ENCODE measurements around the gene SCGN. TPM values are rescaled to one million over a fixed set of nuclear protein-coding genes. Genes with fewer than 3 reads are reported as not detected.

Gene SCGN
- not detected in 2 replicates for total RNA-seq

GRCh38 chr6:25652007-25652515, at the start of gene SCGN:
Gene SCGN, plus strand, starts transcription at chr6:25652215. Its CDS starts 189 bp downstream, at chr6:25652404.

Other genes with a start within 250 kb of the SCGN start
- gene SLC17A4, start 102.5 kb downstream of the SCGN start, total RNA-seq: not detected in 2 replicates
- gene SLC17A1, start 179.8 kb downstream of the SCGN start, total RNA-seq: not detected in 2 replicates
- not detected in 2 replicates for gene SLC17A3, start 222.0 kb downstream of the SCGN start, total RNA-seq

Data from smooth muscle cell of trachea (primary cell).